ENCODE data around the gene ZFP2.
"Not testable (repeated sequence)": the region's sequence is repeated elsewhere in the genome, so short reads cannot be mapped to it uniquely, and the experiment has no call there.

Gene ZFP2

GRCh38 chr5:178895615-178896571, at the start of gene ZFP2:
Gene ZFP2 (plus strand): TSS chr5:178895913. CDS start chr5:178931314, 35,401 bp downstream.
- peak in 1 of 2 experiments; percentile 36 for DNase-seq

- DNase-seq = no peak
Observed at GRCh38 chr5:178849316-178849715, 46.4 kb upstream of the ZFP2 start.

GRCh38 chr5:178851951-178852350, 43.8 kb upstream of the ZFP2 start:
- no peak for DNase-seq

- DNase-seq = no peak
Observed at GRCh38 chr5:178854284-178854683, 41.4 kb upstream of the ZFP2 start.

- peak; percentile 41 to 81 for DNase-seq
Observed at GRCh38 chr5:178859625-178860521, 35.8 kb upstream of the ZFP2 start, which contains the start of gene ZNF354B. Gene ZNF354B (plus strand): TSS chr5:178859953. CDS start chr5:178861048, 1,095 bp downstream.

GRCh38 chr5:178860615-178861014, 35.1 kb upstream of the ZFP2 start:
- DNase-seq = not testable (repeated sequence)

- DNase-seq = no peak
Observed at GRCh38 chr5:178861627-178862026, 34.1 kb upstream of the ZFP2 start.

- DNase-seq = no peak
Observed at GRCh38 chr5:178866946-178867345, 28.8 kb upstream of the ZFP2 start.

GRCh38 chr5:178869577-178869976, 26.1 kb upstream of the ZFP2 start:
- no peak for DNase-seq

GRCh38 chr5:178870411-178870810, 25.3 kb upstream of the ZFP2 start:
- DNase-seq = no peak

GRCh38 chr5:178872302-178872701, 23.4 kb upstream of the ZFP2 start:
- DNase-seq = no peak

- not testable (repeated sequence) for DNase-seq
Observed at GRCh38 chr5:178883115-178883694, 12.5 kb upstream of the ZFP2 start.

GRCh38 chr5:178883815-178884430, 11.8 kb upstream of the ZFP2 start:
- DNase-seq = no peak

GRCh38 chr5:178899289-178899688, 3.6 kb downstream of the ZFP2 start:
- no peak for DNase-seq

- no peak for DNase-seq
Observed at GRCh38 chr5:178902849-178903248, 7.1 kb downstream of the ZFP2 start.

- no peak for DNase-seq
Observed at GRCh38 chr5:178931846-178932760, 36.4 kb downstream of the ZFP2 start.

GRCh38 chr5:178940569-178941360, 45.1 kb downstream of the ZFP2 start, which contains the start of gene ZNF454:
Gene ZNF454 (plus strand): TSS chr5:178941198. CDS start chr5:178942792, 1,594 bp downstream.
- peak; percentile 65 to 88 for DNase-seq

- no peak for DNase-seq
Observed at GRCh38 chr5:178941361-178941760, 45.6 kb downstream of the ZFP2 start.

GRCh38 chr5:178965465-178966055, 69.8 kb downstream of the ZFP2 start:
- DNase-seq = no peak

- no peak for DNase-seq
Observed at GRCh38 chr5:178981381-178981780, 85.7 kb downstream of the ZFP2 start.
